SU-DHL-6 (cell line): ENCODE measurements around the gene SLC17A7.
A peak's percentile ranks its signal among the peaks of the same experiment; 100 is the strongest.

Experiments
- H2AFZ ChIP-seq: fragments of 200-600 bp; sonication (generic); 2 replicates; pipeline ENCODE4 v1.6.1; 2014; ENCODE audit warnings: low read depth, mild to moderate bottlenecking, moderate library complexity, mixed read lengths, antibody characterized with exemption, low read length; ENCODE audit not compliant: severe bottlenecking
- H3F3A ChIP-seq: fragments of 200-600 bp; shearing (Covaris generic); 2 replicates; pipeline ENCODE4 v1.6.0; 2016; ENCODE audit warnings: antibody characterized with exemption, mild to moderate bottlenecking; ENCODE audit not compliant: insufficient read depth
- H3K27ac ChIP-seq: fragments of 200-600 bp; sonication (generic); 2 replicates; pipeline ENCODE4 v1.5.1; 2016; ENCODE audit warnings: low read depth, mild to moderate bottlenecking, low read length, moderate library complexity, mixed read lengths
- H3K27me3 ChIP-seq: fragments of 200-600 bp; sonication (generic), shearing (Covaris generic); 2 replicates; pipeline ENCODE4 v1.6.0; 2014; ENCODE audit warnings: mild to moderate bottlenecking, low read length
- H3K36me3 ChIP-seq: fragments of 200-600 bp; sonication (generic); 2 replicates; pipeline ENCODE4 v1.6.1; 2014; ENCODE audit warnings: mild to moderate bottlenecking, low read length, mixed read lengths
- H3K4me2 ChIP-seq: fragments of 300-600, 200-600 bp; shearing (Covaris generic), sonication (generic); 2 replicates; pipeline ENCODE4 v1.6.0; 2014; ENCODE audit warnings: low read length, low read depth, mild to moderate bottlenecking; ENCODE audit not compliant: poor library complexity, severe bottlenecking
- H3K4me3 ChIP-seq: fragments of 200-600 bp; sonication (generic); 2 replicates; pipeline ENCODE4 v1.5.1; 2014; ENCODE audit warnings: antibody characterized with exemption, low read length, mild to moderate bottlenecking, mixed read lengths; ENCODE audit not compliant: insufficient read depth, poor library complexity, severe bottlenecking
- H3K79me2 ChIP-seq: fragments of 200-600 bp; sonication (generic); 2 replicates; pipeline ENCODE4 v1.6.1; 2014; ENCODE audit warnings: mild to moderate bottlenecking, low read length, moderate library complexity; ENCODE audit not compliant: insufficient read depth
- H3K9ac ChIP-seq: fragments of 200-600 bp; sonication (generic); 2 replicates; pipeline ENCODE4 v1.7.0; 2014; ENCODE audit warnings: mild to moderate bottlenecking, low read length
- H3K9me2 ChIP-seq: fragments of 200-600 bp; sonication (generic); replicated peaks from 2 replicates; pipeline ENCODE4 v1.6.1; 2014; ENCODE audit warnings: low read length; ENCODE audit not compliant: insufficient read depth
- H3K9me3 ChIP-seq: fragments of 200-600 bp; sonication (generic); 2 replicates; pipeline ENCODE4 v1.6.1; 2014; ENCODE audit warnings: low read length, mixed read lengths; ENCODE audit not compliant: insufficient read depth
- H4K20me1 ChIP-seq: fragments of 200-600 bp; sonication (generic); 2 replicates; pipeline ENCODE4 v1.6.1; 2014; ENCODE audit warnings: low read depth, mild to moderate bottlenecking, antibody characterized with exemption, low read length, moderate library complexity, mixed read lengths
- CTCF ChIP-seq: fragments of 200-600 bp; sonication (generic); IDR thresholded peaks from one replicate; pipeline ENCODE4 v1.5.1; 2017; ENCODE audit warnings: antibody characterized with exemption, mild to moderate bottlenecking, low read length, moderate library complexity; ENCODE audit not compliant: insufficient read depth, poor library complexity, severe bottlenecking
- EZH2phosphoT487 ChIP-seq: fragments of 200-600 bp; sonication (generic), shearing (Covaris generic); conservative IDR thresholded peaks from 2 replicates; pipeline ENCODE4 v1.6.1; 2018; ENCODE audit warnings: mild to moderate bottlenecking, antibody characterized with exemption, low read length, moderate library complexity, mixed read lengths

Gene SLC17A7

GRCh38 chr19:49391581-49392399 lies 49.5 kb downstream of the SLC17A7 start:
- Histone ChIP-seq H3K27ac (no peak overlapping the region), H3K9ac (no peak overlapping the region)

GRCh38 chr19:49390929-49391359 lies 50.4 kb downstream of the SLC17A7 start:
- Histone ChIP-seq H3K27ac (no peak overlapping the region), H3F3A (peaks cover 4% of the 10 kb centered on the region; the same call in 1 of the 2 replicates), H4K20me1 (no peaks in the 10 kb centered on the region), H3K27me3 (no peaks in the 10 kb centered on the region), H3K4me2 (no peak overlapping the region), H3K9me2 (no peaks in the 10 kb centered on the region), H3K36me3 (no peaks in the 10 kb centered on the region), H3K9ac (no peak overlapping the region), H3K9me3 (no peaks in the 10 kb centered on the region), H3K4me3 (no peak overlapping the region), H3K79me2 (no peaks in the 10 kb centered on the region), H2AFZ (no peak overlapping the region)
- no peak for TF ChIP-seq CTCF
- TF ChIP-seq EZH2phosphoT487: no peak

More at GRCh38 chr19:49391581-49392399, 49.5 kb downstream of the SLC17A7 start:
- Histone ChIP-seq H3K9me3 (no peaks in the 10 kb centered on the region), H3K36me3 (no peaks in the 10 kb centered on the region), H3K79me2 (no peaks in the 10 kb centered on the region), H3K4me2 (no peak overlapping the region), H3K27me3 (no peaks in the 10 kb centered on the region), H3F3A (peaks cover 4% of the 10 kb centered on the region; the same call in 1 of the 2 replicates), H3K9me2 (no peaks in the 10 kb centered on the region), H2AFZ (no peak overlapping the region), H3K4me3 (no peak overlapping the region), H4K20me1 (no peaks in the 10 kb centered on the region)
- peak; percentile 88 for TF ChIP-seq CTCF
- TF ChIP-seq EZH2phosphoT487: no peak

GRCh38 chr19:49390131-49390928 lies 51.0 kb downstream of the SLC17A7 start:
- no peak overlapping the region for H3K4me2 ChIP-seq
- peaks cover 4% of the 10 kb centered on the region; the same call in 1 of the 2 replicates for H3F3A ChIP-seq
- H3K9me3 ChIP-seq: no peaks in the 10 kb centered on the region
- TF ChIP-seq CTCF: no peak
- no peak for TF ChIP-seq EZH2phosphoT487
- H3K4me3 ChIP-seq: no peak overlapping the region
- H4K20me1 ChIP-seq: no peaks in the 10 kb centered on the region
- no peaks in the 10 kb centered on the region for H3K9me2 ChIP-seq
- no peak overlapping the region for H3K9ac ChIP-seq
- H3K36me3 ChIP-seq: no peaks in the 10 kb centered on the region
- no peaks in the 10 kb centered on the region for H3K79me2 ChIP-seq
- H2AFZ ChIP-seq: no peak overlapping the region
- H3K27me3 ChIP-seq: no peaks in the 10 kb centered on the region
- no peak overlapping the region for H3K27ac ChIP-seq
